Duodenal mucosa (tissue), 2 donors: ENCODE data around the gene ALG2.
A peak's percentile ranks its signal among the peaks of the same experiment; 100 is the strongest.

ENCODE experiments used
- H3K27ac ChIP-seq: one replicate; pipeline ENCODE4 v1.7.0; 2013; ENCODE audit warnings: low read depth, low read length
- H3K27me3 ChIP-seq, 2 donors: one replicate each; pipeline ENCODE4 v1.7.0; 2013; ENCODE audit warnings: low read length in 2 of 2, control low read depth in 1 of 2; ENCODE audit not compliant: insufficient read depth in 2 of 2, control insufficient read depth in 1 of 2
- H3K36me3 ChIP-seq, 2 donors: one replicate each; pipeline ENCODE4 v1.7.0; 2013; ENCODE audit warnings: low read length in 2 of 2, control low read depth in 1 of 2; ENCODE audit not compliant: insufficient read depth in 2 of 2, control insufficient read depth in 1 of 2
- H3K4me1 ChIP-seq, 2 donors: one replicate each; pipeline ENCODE4 v1.7.0; 2013; ENCODE audit warnings: low read length in 2 of 2, control low read depth in 1 of 2; ENCODE audit not compliant: insufficient read depth in 2 of 2, control insufficient read depth in 1 of 2
- H3K4me3 ChIP-seq, 2 donors: one replicate each; pipeline ENCODE4 v1.7.0; 2013; ENCODE audit warnings: low read length in 2 of 2, low read depth in 1 of 2
- H3K9ac ChIP-seq, 2 donors: one replicate each; pipeline ENCODE4 v1.7.0; 2013; ENCODE audit warnings: low read length in 2 of 2, low read depth in 1 of 2
- H3K9me3 ChIP-seq, 2 donors: one replicate each; pipeline ENCODE4 v1.7.0; 2013; ENCODE audit warnings: low read length in 2 of 2, control low read depth in 1 of 2; ENCODE audit not compliant: control insufficient read depth in 1 of 2

The ALG2 gene

GRCh38 chr9:99221621-99222415 is at the start of gene ALG2, which contains the start of gene SEC61B:
Gene ALG2, minus strand, starts transcription at chr9:99221942. Its CDS starts 48 bp downstream, at chr9:99221894.
Gene SEC61B, plus strand, starts transcription at chr9:99222282. Its CDS starts 82 bp downstream, at chr9:99222364.
- Histone ChIP-seq H3K36me3 (peaks cover 17 to 31% of the 10 kb centered on the region in 2 donors), H3K4me1 (peaks cover 35 to 36% of the 10 kb centered on the region in 2 donors), H3K9me3 (no peaks in the 10 kb centered on the region), H3K27ac (peak within 1 kb of the TSS; percentile 90), H3K9ac (peak within 1 kb of the TSS; percentile 95 to 99), H3K27me3 (no peaks in the 10 kb centered on the region), H3K4me3 (peak within 1 kb of the TSS; percentile 97 to 99)

- Histone ChIP-seq H3K36me3 (no peaks in the 10 kb centered on the region), H3K27me3 (no peaks in the 10 kb centered on the region), H3K9me3 (no peaks in the 10 kb centered on the region), H3K4me1 (no peaks in the 10 kb centered on the region), H3K27ac (no peak overlapping the region), H3K9ac (no peak overlapping the region), H3K4me3 (no peak overlapping the region)
These were observed 48.7 kb upstream of the ALG2 start for GRCh38 chr9:99270491-99270890.

GRCh38 chr9:99269416-99269815 is 47.7 kb upstream of the ALG2 start:
- no peaks in the 10 kb centered on the region for H3K27me3 ChIP-seq
- no peaks in the 10 kb centered on the region for H3K4me1 ChIP-seq

GRCh38 chr9:99266255-99267023 is 44.7 kb upstream of the ALG2 start:
- no peaks in the 10 kb centered on the region for H3K4me1 ChIP-seq
- no peaks in the 10 kb centered on the region for H3K27me3 ChIP-seq
- no peak overlapping the region for H3K27ac ChIP-seq
- H3K4me3 ChIP-seq = peak overlapping the region in 1 of 2 donors; percentile 37
- H3K9me3 ChIP-seq = no peaks in the 10 kb centered on the region
- H3K36me3 ChIP-seq = no peaks in the 10 kb centered on the region
- no peak overlapping the region for H3K9ac ChIP-seq

More at GRCh38 chr9:99269416-99269815, 47.7 kb upstream of the ALG2 start:
- H3K36me3 ChIP-seq = no peaks in the 10 kb centered on the region
- no peak overlapping the region for H3K9ac ChIP-seq
- no peak overlapping the region for H3K4me3 ChIP-seq
- H3K27ac ChIP-seq = no peak overlapping the region
- H3K9me3 ChIP-seq = no peaks in the 10 kb centered on the region

- Histone ChIP-seq H3K27me3 (no peaks in the 10 kb centered on the region), H3K9ac (no peak overlapping the region), H3K4me3 (no peak overlapping the region), H3K9me3 (no peaks in the 10 kb centered on the region), H3K36me3 (no peaks in the 10 kb centered on the region), H3K27ac (no peak overlapping the region), H3K4me1 (no peaks in the 10 kb centered on the region)
These were observed 43.9 kb upstream of the ALG2 start for GRCh38 chr9:99265691-99266090.

GRCh38 chr9:99264070-99264680 is 42.4 kb upstream of the ALG2 start:
- Histone ChIP-seq H3K4me1 (peaks cover 4 to 6% of the 10 kb centered on the region in 2 donors), H3K9me3 (no peaks in the 10 kb centered on the region), H3K9ac (no peak overlapping the region), H3K36me3 (no peaks in the 10 kb centered on the region), H3K27ac (no peak overlapping the region), H3K4me3 (no peak overlapping the region), H3K27me3 (no peaks in the 10 kb centered on the region)

GRCh38 chr9:99262949-99263418 is 41.2 kb upstream of the ALG2 start:
- Histone ChIP-seq H3K9me3 (no peaks in the 10 kb centered on the region), H3K27ac (no peak overlapping the region), H3K36me3 (no peaks in the 10 kb centered on the region), H3K27me3 (no peaks in the 10 kb centered on the region), H3K9ac (no peak overlapping the region), H3K4me3 (no peak overlapping the region), H3K4me1 (peaks cover 4 to 6% of the 10 kb centered on the region in 2 donors)

GRCh38 chr9:99261923-99262322 is 40.2 kb upstream of the ALG2 start:
- H3K9ac ChIP-seq = no peak overlapping the region
- H3K36me3 ChIP-seq = no peaks in the 10 kb centered on the region
- H3K9me3 ChIP-seq = no peaks in the 10 kb centered on the region
- no peak overlapping the region for H3K4me3 ChIP-seq
- H3K27me3 ChIP-seq = no peaks in the 10 kb centered on the region
- no peak overlapping the region for H3K27ac ChIP-seq
- H3K4me1 ChIP-seq = peaks cover 4 to 6% of the 10 kb centered on the region in 2 donors

GRCh38 chr9:99259231-99259918 is 37.6 kb upstream of the ALG2 start:
- Histone ChIP-seq H3K27ac (no peak overlapping the region), H3K4me3 (peak overlapping the region; percentile 62 to 65), H3K9me3 (no peaks in the 10 kb centered on the region), H3K27me3 (no peaks in the 10 kb centered on the region), H3K36me3 (no peaks in the 10 kb centered on the region), H3K9ac (peak overlapping the region; percentile 20 to 46), H3K4me1 (peaks cover 4 to 6% of the 10 kb centered on the region in 2 donors)
